22Rv1 (cell line): ENCODE data around the gene PLAAT2.

Experiments used
- H3K27ac ChIP-seq: fragments of 450-650 bp; 2 replicates; pipeline ENCODE4 v1.5.1; 2017
- ZFX ChIP-seq: fragments of 450-650 bp; IDR thresholded peaks from 2 replicates; pipeline ENCODE4 v1.6.1; 2017; ENCODE audit warnings: antibody characterized with exemption, borderline replicate concordance
- TF ChIP-seq, protein P1 (sequence below): fragments of 450-650 bp; IDR thresholded peaks from 2 replicates; pipeline ENCODE4 v1.5.1; 2017; ENCODE audit warnings: mild to moderate bottlenecking

Gene PLAAT2

DNA sequence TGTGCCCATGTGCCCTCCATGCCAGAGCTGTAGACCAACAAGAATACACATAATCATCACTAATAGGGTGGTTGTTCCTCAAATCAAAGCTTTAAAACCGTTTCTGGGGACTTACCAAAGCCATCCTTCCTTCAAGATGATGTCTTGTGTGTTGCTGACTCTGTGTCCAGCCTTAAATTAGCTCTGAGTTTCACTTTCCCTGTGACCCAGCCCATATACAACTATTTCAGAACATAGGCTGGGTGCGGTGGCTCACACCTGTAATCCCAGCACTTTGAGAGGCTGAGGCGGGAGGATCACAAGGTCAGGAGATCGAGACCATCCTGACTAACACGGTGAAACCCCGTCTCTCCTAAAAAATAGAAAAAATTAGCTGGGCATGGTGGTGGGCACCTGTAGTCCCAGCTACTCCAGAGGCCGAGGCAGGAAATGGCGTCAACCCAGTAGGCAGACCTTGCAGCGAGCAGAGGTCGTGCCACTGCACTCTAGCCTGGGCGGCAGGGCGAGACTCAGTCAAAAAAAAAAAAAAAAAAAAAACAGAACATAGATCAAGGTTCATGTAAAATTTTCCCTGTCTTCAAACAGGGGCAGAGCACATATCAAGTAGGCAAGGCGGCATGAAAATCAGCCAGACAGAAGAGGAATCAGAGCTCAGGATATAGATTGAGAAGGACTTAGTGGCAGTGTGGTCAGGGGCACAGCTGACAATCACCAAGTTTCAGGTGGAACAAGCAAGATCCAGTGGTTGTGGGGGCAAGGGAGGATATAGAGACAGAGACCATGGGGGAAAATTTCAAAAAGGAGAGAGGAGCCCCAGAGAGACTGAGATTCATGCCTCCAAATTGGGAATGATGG lies at the start of gene PLAAT2:
PLAAT2 (minus strand) TSS at position 179 of the 855 bp plus-strand sequence; CDS start at position 124, 55 bp downstream.
- no peak within 1 kb of the TSS for H3K27ac ChIP-seq

DNA sequence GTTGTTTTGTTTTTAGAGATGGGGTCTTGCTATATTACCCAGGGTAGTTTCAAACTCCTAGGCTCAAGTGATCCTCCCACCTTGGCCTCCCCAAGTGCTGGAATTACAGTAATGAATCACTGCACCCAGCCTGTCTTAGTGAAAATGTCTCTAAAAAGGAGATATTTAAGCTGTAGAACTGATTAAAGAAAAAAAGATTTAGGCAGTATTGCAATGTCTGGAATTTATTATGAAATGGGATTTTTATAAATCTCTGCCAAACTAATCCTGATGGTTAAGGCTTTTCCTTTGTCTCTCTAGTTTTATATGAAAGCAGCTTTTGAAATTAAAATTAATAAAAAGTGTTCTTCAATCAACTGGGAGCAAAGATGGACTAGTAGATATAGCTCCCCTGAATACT lies 49.0 kb upstream of the PLAAT2 start:
- no peak overlapping the region for H3K27ac ChIP-seq
- TF ChIP-seq, protein P1, sequence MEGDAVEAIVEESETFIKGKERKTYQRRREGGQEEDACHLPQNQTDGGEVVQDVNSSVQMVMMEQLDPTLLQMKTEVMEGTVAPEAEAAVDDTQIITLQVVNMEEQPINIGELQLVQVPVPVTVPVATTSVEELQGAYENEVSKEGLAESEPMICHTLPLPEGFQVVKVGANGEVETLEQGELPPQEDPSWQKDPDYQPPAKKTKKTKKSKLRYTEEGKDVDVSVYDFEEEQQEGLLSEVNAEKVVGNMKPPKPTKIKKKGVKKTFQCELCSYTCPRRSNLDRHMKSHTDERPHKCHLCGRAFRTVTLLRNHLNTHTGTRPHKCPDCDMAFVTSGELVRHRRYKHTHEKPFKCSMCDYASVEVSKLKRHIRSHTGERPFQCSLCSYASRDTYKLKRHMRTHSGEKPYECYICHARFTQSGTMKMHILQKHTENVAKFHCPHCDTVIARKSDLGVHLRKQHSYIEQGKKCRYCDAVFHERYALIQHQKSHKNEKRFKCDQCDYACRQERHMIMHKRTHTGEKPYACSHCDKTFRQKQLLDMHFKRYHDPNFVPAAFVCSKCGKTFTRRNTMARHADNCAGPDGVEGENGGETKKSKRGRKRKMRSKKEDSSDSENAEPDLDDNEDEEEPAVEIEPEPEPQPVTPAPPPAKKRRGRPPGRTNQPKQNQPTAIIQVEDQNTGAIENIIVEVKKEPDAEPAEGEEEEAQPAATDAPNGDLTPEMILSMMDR: no peak
- no peak for TF ChIP-seq ZFX

More for the DNA sequence above, at the start of gene PLAAT2:
- no peak for TF ChIP-seq ZFX
- TF ChIP-seq, protein P1: no peak

DNA sequence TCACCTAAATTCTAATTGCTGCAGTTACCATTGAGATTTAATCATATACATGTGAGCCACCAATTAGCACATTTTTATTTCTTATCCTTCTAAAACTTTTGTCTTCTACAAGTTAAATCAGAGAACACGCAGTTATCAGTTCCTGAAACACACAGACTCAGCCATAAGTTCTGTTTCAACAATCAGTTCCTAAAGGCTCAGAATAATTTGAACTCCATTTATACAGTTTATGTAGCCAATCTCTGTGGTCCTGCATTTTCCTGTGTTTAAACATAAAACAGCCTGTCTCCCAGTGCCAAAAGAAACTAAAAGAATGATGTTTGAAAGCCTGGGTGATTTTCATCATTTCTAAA lies 48.2 kb upstream of the PLAAT2 start:
- no peak overlapping the region for H3K27ac ChIP-seq
- TF ChIP-seq, protein P1: no peak
- no peak for TF ChIP-seq ZFX

DNA sequence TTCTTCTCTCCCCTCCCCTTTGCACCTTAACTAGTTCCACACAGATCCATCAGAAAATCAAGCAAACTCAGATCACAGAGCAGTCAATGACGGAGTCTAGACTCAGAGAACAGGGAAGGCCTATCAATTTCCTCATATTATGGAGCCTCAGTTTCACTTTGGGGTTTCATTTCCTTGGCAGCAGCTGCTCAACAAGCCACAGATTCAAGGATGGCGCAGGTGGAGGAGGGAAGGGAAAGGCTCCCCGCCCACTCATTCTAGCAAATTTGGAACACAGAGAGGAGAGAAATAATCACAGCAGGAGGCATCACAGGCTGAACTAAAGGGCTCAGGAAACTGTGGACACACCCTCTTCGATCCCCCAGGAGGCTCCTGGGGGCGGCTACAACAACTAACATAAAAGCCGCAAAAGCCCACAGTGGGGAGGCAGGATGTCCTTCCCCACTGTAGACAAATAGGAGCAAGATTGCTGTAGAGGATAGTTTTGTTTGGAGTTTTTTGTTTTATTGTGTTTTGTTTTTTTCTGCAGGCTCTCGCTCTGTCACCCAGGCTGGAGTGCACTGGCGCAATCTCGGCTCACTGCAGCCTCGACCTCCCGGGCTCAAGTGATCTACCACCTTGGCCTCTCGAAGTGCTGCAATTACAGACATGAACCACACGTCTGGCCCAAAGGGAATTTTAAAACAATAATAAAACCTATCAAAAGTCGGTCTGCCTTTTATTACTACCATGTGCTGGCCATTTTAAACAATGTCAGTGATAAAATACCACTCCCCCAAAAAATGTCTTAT lies 47.6 kb upstream of the PLAAT2 start:
- H3K27ac ChIP-seq: no peak overlapping the region
- TF ChIP-seq, protein P1: no peak
- no peak for TF ChIP-seq ZFX

DNA sequence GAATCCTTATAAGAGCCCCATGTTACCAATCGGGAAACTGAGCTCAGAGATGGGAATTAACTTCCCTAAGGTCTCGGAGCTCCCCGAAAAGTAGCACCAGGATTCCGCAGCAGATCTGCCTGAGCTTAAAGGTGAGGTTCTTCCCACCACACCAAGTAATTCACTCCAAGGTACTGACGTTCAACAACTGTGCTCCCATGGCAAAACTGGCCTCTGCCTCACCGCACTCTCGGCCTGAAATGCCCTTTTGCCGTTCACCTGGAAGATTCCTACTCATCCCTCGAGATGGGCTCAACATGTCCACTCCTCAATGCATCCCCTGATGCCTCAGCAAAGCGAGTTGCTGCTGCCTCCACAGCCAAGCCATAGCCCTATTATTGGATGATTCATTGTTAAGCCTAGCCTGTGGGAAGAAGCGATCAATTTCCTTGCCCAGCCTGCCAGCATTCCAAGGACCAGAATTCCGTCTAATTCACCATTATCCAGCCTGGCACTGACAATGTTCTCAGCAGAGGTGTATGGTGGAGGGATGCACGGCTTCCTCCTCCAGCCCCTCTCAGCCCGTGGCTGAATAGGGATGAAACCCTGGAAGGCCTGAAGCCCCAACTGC lies 46.9 kb upstream of the PLAAT2 start:
- TF ChIP-seq ZFX: no peak
- TF ChIP-seq, protein P1: no peak
- no peak overlapping the region for H3K27ac ChIP-seq

DNA sequence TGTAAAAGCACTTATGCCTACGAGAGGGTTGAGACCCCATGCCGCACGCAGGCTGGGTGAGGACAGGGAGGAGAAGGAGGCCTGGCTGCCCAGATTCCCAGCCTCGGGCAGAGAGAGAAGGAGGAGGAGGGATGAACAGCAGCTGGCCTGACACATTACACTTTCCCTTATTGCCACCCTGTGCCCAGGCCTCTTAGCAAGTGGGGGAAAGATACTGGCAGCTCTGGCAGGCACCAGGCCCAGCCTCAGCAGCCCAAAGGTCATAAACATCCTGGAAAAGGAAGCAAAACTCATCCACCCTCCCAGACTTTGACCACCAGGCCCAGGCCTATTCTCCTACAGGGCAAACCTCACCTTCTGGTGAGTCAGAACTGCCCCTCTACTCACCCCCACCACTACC lies 46.4 kb upstream of the PLAAT2 start:
- TF ChIP-seq, protein P1: no peak
- TF ChIP-seq ZFX: no peak

More for the DNA sequence above, 46.4 kb upstream of the PLAAT2 start:
- H3K27ac ChIP-seq: no peak overlapping the region
